A549 (cell line): ENCODE results near the gene OGDH. TPM values are rescaled to one million over a fixed set of nuclear protein-coding genes. Genes with fewer than 3 reads are reported as not detected.

Source experiments
- ATAC-seq, 2 experiments: fragments of 200-7000 bp in 1 of 2; fragments of >200 bp in 1 of 2; cut with Nextera tagmentation in 1 of 2; cut with Tn5 transposase in 1 of 2; 3 replicates each; pipeline versions ENCODE4 v1.8.0 to v1.9.1; 2018 to 2020; ENCODE audit warnings: mild to moderate bottlenecking in 1 of 2, moderate library complexity in 1 of 2
- CTCF ChIA-PET: fragments of 300-600 bp; sonication (Branson Sonifier 250); formaldehyde crosslinking; extraction: SDS; loops from one replicate; lab custom pipeline; 2021; ENCODE audit warnings: antibody characterized with exemption, inconsistent platforms; lab: Yijun Ruan, JAX
- POLR2A ChIA-PET: fragments of 350-600 bp; formaldehyde crosslinking; extraction: SDS; loops from one replicate; lab custom pipeline; 2021; ENCODE audit warnings: antibody characterized with exemption, inconsistent platforms; lab: Yijun Ruan, JAX
- DNase-seq, 2 experiments: peaks; one replicate each; pipeline versions ENCODE4 v3.0.0 to v3.0.0-alpha.2; 2011 to 2016; ENCODE audit warnings: low read depth in 1 of 2, low spot score in 1 of 2
- FAIRE-seq: peaks from 2 replicates; lab custom pipeline; 2011; peaks lifted over from hg19 to GRCh38; lab: Jason Lieb, UNC
- H3K27ac ChIP-seq, 2 experiments: fragments of >200 bp; sonication (Bioruptor Twin); formaldehyde crosslinking; 3 replicates each; pipeline ENCODE4 v1.5.1; 2016 to 2017
- H3K4me1 ChIP-seq: fragments of >200 bp; sonication (Bioruptor Twin); formaldehyde crosslinking; 3 replicates; pipeline ENCODE4 v1.6.1; 2016
- H3K4me2 ChIP-seq: fragments of >200 bp; sonication (Bioruptor Twin); formaldehyde crosslinking; 3 replicates; pipeline ENCODE4 v1.6.1; 2016
- H3K4me3 ChIP-seq: fragments of >200 bp; sonication (Bioruptor Twin); formaldehyde crosslinking; 3 replicates; pipeline ENCODE4 v1.5.1; 2016
- H3K9me3 ChIP-seq: fragments of >200 bp; sonication (Bioruptor Twin); formaldehyde crosslinking; 3 replicates; pipeline ENCODE4 v1.6.1; 2016
- CEBPB ChIP-seq, 2 experiments: fragments of >200 bp in 1 of 2; sonication (Bioruptor Twin) in 1 of 2; formaldehyde crosslinking in 1 of 2; IDR thresholded peaks; 2 replicates each; pipeline ENCODE4 v1.6.1; 2012 to 2016
- E2F6 ChIP-seq: IDR thresholded peaks from 2 replicates; pipeline ENCODE4 v1.6.1; 2012; ENCODE audit warnings: low read depth, borderline replicate concordance
- EP300 ChIP-seq, 2 experiments: fragments of >200 bp; sonication (Bioruptor Twin); formaldehyde crosslinking; IDR thresholded peaks; 2 replicates in 1 of 2; 3 replicates in 1 of 2; pipeline ENCODE4 v1.6.1; 2016 to 2017
- HDAC2 ChIP-seq: fragments of 200-600 bp; sonication (generic); IDR thresholded peaks from 2 replicates; pipeline ENCODE4 v1.6.1; 2016
- HEYL ChIP-seq: fragments of 250-450 bp; sonication (Bioruptor Pico); IDR thresholded peaks from 2 replicates; pipeline ENCODE4 v1.8.0; 2021; ENCODE audit warnings: mild to moderate bottlenecking, moderate library complexity
- HMGXB4 ChIP-seq: fragments of 250-450 bp; sonication (Bioruptor Pico); IDR thresholded peaks from 2 replicates; pipeline ENCODE4 v1.5.0; 2021; ENCODE audit warnings: mild to moderate bottlenecking, moderate library complexity, borderline replicate concordance
- JUN ChIP-seq, 2 experiments: fragments of >200 bp; sonication (Bioruptor Twin); formaldehyde crosslinking; IDR thresholded peaks; 2 replicates in 1 of 2; 3 replicates in 1 of 2; pipeline ENCODE4 v1.6.1; 2016 to 2017
- KDM5A ChIP-seq: fragments of 200-600 bp; sonication (generic); IDR thresholded peaks from 2 replicates; pipeline ENCODE4 v1.6.1; 2016; ENCODE audit warnings: antibody characterized with exemption, mild to moderate bottlenecking
- NPAS2 ChIP-seq: fragments of 250-450 bp; sonication (Bioruptor Pico); IDR thresholded peaks from 2 replicates; pipeline ENCODE4 v1.8.0; 2022; ENCODE audit warnings: mild to moderate bottlenecking, moderate library complexity, borderline replicate concordance
- NR3C1 ChIP-seq: fragments of >200 bp; sonication (Bioruptor Twin); formaldehyde crosslinking; IDR thresholded peaks from 3 replicates; pipeline ENCODE4 v1.6.1; 2017
- POLR2AphosphoS2 ChIP-seq: conservative IDR thresholded peaks from 2 replicates; pipeline ENCODE4 v1.6.1; 2012; ENCODE audit warnings: low read length, improper control_type of control experiment, inconsistent platforms
- RAD21 ChIP-seq, 2 experiments: fragments of >200 bp in 1 of 2; sonication (Bioruptor Twin) in 1 of 2; formaldehyde crosslinking in 1 of 2; IDR thresholded peaks in 1 of 2; conservative IDR thresholded peaks in 1 of 2; 2 replicates in 1 of 2; 3 replicates in 1 of 2; pipeline ENCODE4 v1.6.1; 2012 to 2018; ENCODE audit warnings: inconsistent platforms in 1 of 2
- RFX5 ChIP-seq: fragments of 450-650 bp; IDR thresholded peaks from 2 replicates; pipeline ENCODE4 v1.7.1; 2014; ENCODE audit warnings: antibody characterized with exemption, mild to moderate bottlenecking, moderate library complexity
- SMC3 ChIP-seq: fragments of >200 bp; sonication (Bioruptor Twin); formaldehyde crosslinking; IDR thresholded peaks from 3 replicates; pipeline ENCODE4 v1.6.1; 2018; ENCODE audit warnings: inconsistent platforms
- USF2 ChIP-seq: fragments of 450-650 bp; IDR thresholded peaks from 2 replicates; pipeline ENCODE4 v1.6.1; 2014; ENCODE audit warnings: antibody characterized with exemption
- ZFP36 ChIP-seq: fragments of 450-650 bp; IDR thresholded peaks from 2 replicates; pipeline ENCODE4 v1.6.1; 2014; ENCODE audit warnings: borderline replicate concordance; ENCODE audit not compliant: partially characterized antibody
- ZNF302 ChIP-seq: fragments of 250-450 bp; sonication (Bioruptor Pico); IDR thresholded peaks from 2 replicates; pipeline ENCODE4 v1.9.0; 2021; ENCODE audit warnings: inconsistent platforms, mild to moderate bottlenecking, moderate library complexity
- WGBS: methylation state at CpG from one replicate; pipeline ENCODE4 v1.1.6; 2017; ENCODE audit errors: missing lambda C conversion rate; 5-methylcytosine and 5-hydroxymethylcytosine counted together
- polyA plus RNA-seq, 4 experiments: library from polyadenylated mRNA; depleted of rRNA in 3 of 4; stranded (reverse); fragments of >200 nt; fragmentation: RNase III in 1 of 4; extraction: RNeasy Plus Mini Kit Qiagen cat#74134 plus additional on column Dnase treatment in 1 of 4; gene quantifications; 2 replicates in 3 of 4; 3 replicates in 1 of 4; pipeline ENCODE4 v1.2.3, GENCODE V29; 2011 to 2017
- TF ChIP-seq, protein P1 (sequence below): fragments of 150-350 bp; IDR thresholded peaks from 2 replicates; pipeline ENCODE4 v1.6.1; 2014; ENCODE audit warnings: low read depth, mild to moderate bottlenecking, low read length

OGDH gene
- polyA plus RNA-seq, 2 of the 4 experiments (the other 2 are of a cell fraction): 32.5 to 38.8 TPM

GRCh38 chr7:44630792-44631457, 24.5 kb downstream of the OGDH start (continued):
- TF ChIP-seq, protein P1, sequence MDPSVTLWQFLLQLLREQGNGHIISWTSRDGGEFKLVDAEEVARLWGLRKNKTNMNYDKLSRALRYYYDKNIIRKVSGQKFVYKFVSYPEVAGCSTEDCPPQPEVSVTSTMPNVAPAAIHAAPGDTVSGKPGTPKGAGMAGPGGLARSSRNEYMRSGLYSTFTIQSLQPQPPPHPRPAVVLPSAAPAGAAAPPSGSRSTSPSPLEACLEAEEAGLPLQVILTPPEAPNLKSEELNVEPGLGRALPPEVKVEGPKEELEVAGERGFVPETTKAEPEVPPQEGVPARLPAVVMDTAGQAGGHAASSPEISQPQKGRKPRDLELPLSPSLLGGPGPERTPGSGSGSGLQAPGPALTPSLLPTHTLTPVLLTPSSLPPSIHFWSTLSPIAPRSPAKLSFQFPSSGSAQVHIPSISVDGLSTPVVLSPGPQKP: no peak

- FAIRE-seq (no peak), DNase-seq (no peak), ATAC-seq (no peak)
- WGBS: 87% methylated on average over 6 of the region's 6 CpGs
- ChIA-PET CTCF (interaction anchor here (0.6 to 0.8 kb wide), 3 partner anchors 11 to 242 kb away, joined by 3 to 4 read pairs (median 3); no protein-coding TSS in a partner anchor), POLR2A (no interaction called here)
- Histone ChIP-seq H3K4me3 (no peak overlapping the region), H3K27ac (no peak overlapping the region), H3K4me1 (peaks cover 18% of the 10 kb centered on the region; the same call in 2 of the 3 replicates), H3K9me3 (no peaks in the 10 kb centered on the region), H3K4me2 (no peak overlapping the region)
- TF ChIP-seq NPAS2 (no peak), HDAC2 (no peak), RAD21 (conservative IDR thresholded peaks at IDR 0.05 in 1 of 2, IDR thresholded peaks at IDR 0.05 in 1 of 2) (no peak), SMC3 (no peak)
These were observed 25.2 kb downstream of the OGDH start for GRCh38 chr7:44631458-44632115.

- no peaks in the 10 kb centered on the region for H3K9me3 ChIP-seq
- CTCF ChIA-PET: interaction anchor here (0.6 to 0.7 kb wide), 2 partner anchors 23 to 241 kb away, joined by 3 to 4 read pairs; no protein-coding TSS in a partner anchor
- no peak overlapping the region for H3K27ac ChIP-seq
- H3K4me2 ChIP-seq: no peak overlapping the region
- H3K4me3 ChIP-seq: no peak overlapping the region
- 94% methylated on average over 4 of the region's 4 CpGs for WGBS
- no peak for ATAC-seq
- POLR2A ChIA-PET: no interaction called here
- TF ChIP-seq JUN (IDR thresholded peaks at IDR 0.05) (no peak), POLR2AphosphoS2 (no peak), KDM5A (no peak), RFX5 (no peak), CEBPB (IDR thresholded peaks at IDR 0.05) (no peak), HDAC2 (no peak), ZNF302 (CRISPR knock-in tag) (no peak), E2F6 (no peak), ZFP36 (no peak), EP300 (IDR thresholded peaks at IDR 0.05) (no peak), HMGXB4 (CRISPR knock-in tag) (no peak), HEYL (CRISPR knock-in tag) (no peak), USF2 (no peak), NR3C1 (no peak)
- TF ChIP-seq, protein P1: no peak
- TF ChIP-seq, all 56 proteins: peak for 0
- H3K4me1 ChIP-seq: peaks cover 18% of the 10 kb centered on the region; the same call in 2 of the 3 replicates
- DNase-seq (no peak), FAIRE-seq (no peak)
These were observed 25.8 kb downstream of the OGDH start for GRCh38 chr7:44632196-44632595.
